Upper lobe of left lung (tissue), 6 donors: ENCODE measurements around the gene PCYOX1L. TPM values are rescaled to one million over a fixed set of nuclear protein-coding genes. Genes with fewer than 3 reads are reported as not detected.

Source experiments
- ATAC-seq, 2 donors: fragments of 200-7000 bp; cut with Tn5 transposase; one replicate each; pipeline ENCODE4 v1.9.1; 2022; ENCODE audit warnings: mild to moderate bottlenecking in 2 of 2, moderate library complexity in 2 of 2; ENCODE audit not compliant: low FRiP score in 2 of 2
- DNase-seq, 2 donors: peaks; one replicate each; pipeline ENCODE4 v3.0.0-alpha.2; 2019 to 2020
- H3K27ac ChIP-seq, 4 donors: fragments of 200-600 bp; sonication (generic); one replicate each; pipeline ENCODE4 v1.5.1; 2016 to 2019
- H3K27me3 ChIP-seq, 4 donors: fragments of 200-600 bp; sonication (generic); one replicate each; pipeline ENCODE4 v1.5.1; 2017 to 2019
- H3K36me3 ChIP-seq, 4 donors: fragments of 200-600 bp; sonication (generic); one replicate each; pipeline ENCODE4 v1.5.1; 2016 to 2019
- H3K4me1 ChIP-seq, 4 donors: fragments of 200-600 bp; sonication (generic); one replicate each; pipeline ENCODE4 v1.5.1; 2018 to 2019
- H3K4me3 ChIP-seq, 4 donors: fragments of 200-600 bp; sonication (generic); one replicate each; pipeline ENCODE4 v1.5.1; 2017 to 2019; ENCODE audit warnings: mild to moderate bottlenecking in 2 of 4, moderate library complexity in 1 of 4
- H3K9me3 ChIP-seq, 4 donors: fragments of 200-600 bp; sonication (generic); one replicate each; pipeline ENCODE4 v1.5.1; 2018 to 2019
- CTCF ChIP-seq, 6 experiments: fragments of 450-650 bp in 4 of 6; fragments of 200-600 bp in 2 of 6; sonication (generic) in 2 of 6; IDR thresholded peaks; one replicate each; pipeline ENCODE4 v1.5.1; 2016 to 2019; ENCODE audit warnings: antibody characterized with exemption in 6 of 6
- EP300 ChIP-seq, 4 donors: sonication (generic); formaldehyde crosslinking; IDR thresholded peaks; one replicate each; pipeline ENCODE4 v1.5.1; 2017; ENCODE audit warnings: antibody characterized with exemption in 4 of 4, control low read depth in 2 of 4
- POLR2A ChIP-seq, 4 donors: fragments of 450-650 bp; IDR thresholded peaks; one replicate each; pipeline ENCODE4 v1.5.1; 2016 to 2017; ENCODE audit warnings: antibody characterized with exemption in 4 of 4, mild to moderate bottlenecking in 2 of 4
- POLR2AphosphoS5 ChIP-seq, 2 donors: sonication (generic); formaldehyde crosslinking; IDR thresholded peaks; one replicate each; pipeline ENCODE4 v1.5.1; 2017; ENCODE audit warnings: antibody characterized with exemption in 2 of 2
- whole genome bisulfite sequencing, 2 donors: methylation state at CpG; one replicate each; pipeline ENCODE4 v1.1.5; 2017 to 2018; 5-methylcytosine and 5-hydroxymethylcytosine counted together
- total RNA-seq, 6 donors: library from RNA; depleted of rRNA in 4 of 6; stranded (reverse); fragments of >200 nt in 4 of 6; gene quantifications; one replicate each; pipeline versions ENCODE4 v1.1.0 to v1.2.1, GENCODE V29; 2016 to 2021
- donor health status: DM: no; HTN: no; CAD: no; lungs with moderate emphysema.
- donor health status: DM: no; HTN: yes; CAD: no; lungs with severe emphysema.

The PCYOX1L gene
- total RNA-seq, 6 donors from 2014 or later: 3.2 to 10.1 (median 5.0) TPM

DNA sequence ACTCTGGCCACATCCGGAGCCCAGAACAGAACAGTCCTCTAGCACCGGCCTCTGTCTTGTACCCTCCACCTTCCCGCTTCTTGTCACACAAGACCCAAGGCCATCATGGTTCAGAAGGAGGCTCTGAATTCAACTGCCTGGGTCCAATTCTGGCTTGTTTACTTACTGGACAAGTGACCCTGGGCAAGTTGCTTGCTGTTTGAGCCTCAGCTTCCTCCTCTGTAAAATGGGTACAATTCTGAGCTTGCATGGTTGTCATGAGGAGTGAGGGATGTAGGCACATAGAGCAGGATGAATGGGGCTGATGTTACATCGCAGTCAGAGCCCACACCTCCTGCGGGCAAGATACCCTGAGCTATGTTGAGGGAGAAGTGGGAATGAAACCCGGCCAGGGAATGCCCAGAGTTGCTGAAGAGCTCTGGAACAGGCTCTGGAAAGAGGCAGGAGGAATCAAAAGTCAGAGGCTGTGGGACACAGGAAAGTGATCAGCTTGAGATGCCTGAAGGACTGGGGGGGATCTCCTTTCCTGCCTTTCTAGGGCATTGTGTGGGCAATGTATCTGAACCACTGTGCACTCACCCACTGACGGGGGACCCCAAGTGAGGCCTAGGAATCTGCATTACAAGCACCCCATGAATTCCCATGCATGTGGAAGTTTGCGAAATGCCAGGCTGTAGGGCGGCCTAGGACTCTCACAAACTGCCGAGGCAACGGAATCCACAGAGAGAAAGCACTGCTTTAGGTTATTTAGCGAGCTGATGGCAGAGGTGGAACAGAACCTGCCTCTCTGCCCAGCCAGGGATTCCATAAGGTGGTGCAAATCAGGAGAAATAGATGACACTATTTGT lies 50.6 kb downstream of the PCYOX1L start:
- no peak for TF ChIP-seq POLR2AphosphoS5 (IDR thresholded peaks at IDR 0.05)
- TF ChIP-seq CTCF (IDR thresholded peaks at IDR 0.05): no peak
- no peak for TF ChIP-seq EP300 (IDR thresholded peaks at IDR 0.05)
- no peak for TF ChIP-seq POLR2A (IDR thresholded peaks at IDR 0.05)
- Histone ChIP-seq H3K36me3 (no peaks in the 10 kb centered on the region), H3K9me3 (no peaks in the 10 kb centered on the region), H3K4me3 (peak overlapping the region; percentile 36 to 51 (median 42)), H3K4me1 (peaks cover 0 to 9% (median 4%) of the 10 kb centered on the region in 4 donors), H3K27ac (peak overlapping the region; percentile 71 to 85 (median 78)), H3K27me3 (no peaks in the 10 kb centered on the region)
- ATAC-seq (no peak), DNase-seq (no peak)
- WGBS, 2 donors: 78 to 85% methylated on average over 8 to 12 of the region's 12 CpGs

GRCh38 chr5:149409268-149409948 lies 51.6 kb downstream of the PCYOX1L start:
- ATAC-seq (no peak), DNase-seq (no peak)
- H3K4me3 ChIP-seq: peak overlapping the region in 3 of 4 donors; percentile 37 to 51 (median 48)
- H3K9me3 ChIP-seq: no peaks in the 10 kb centered on the region
- H3K27ac ChIP-seq: peak overlapping the region; percentile 71 to 93 (median 78)
- TF ChIP-seq POLR2AphosphoS5 (IDR thresholded peaks at IDR 0.05) (no peak), CTCF (IDR thresholded peaks at IDR 0.05) (no peak), EP300 (IDR thresholded peaks at IDR 0.05) (no peak), POLR2A (IDR thresholded peaks at IDR 0.05) (no peak)
- 76 to 79% methylated on average over 6 of the region's 6 CpGs for WGBS, 2 donors
- H3K4me1 ChIP-seq: peaks cover 0 to 9% (median 4%) of the 10 kb centered on the region in 4 donors
- no peaks in the 10 kb centered on the region for H3K36me3 ChIP-seq
- no peaks in the 10 kb centered on the region for H3K27me3 ChIP-seq

- H3K4me3 ChIP-seq: peak overlapping the region in 3 of 4 donors; percentile 37 to 51 (median 48)
- H3K36me3 ChIP-seq: no peaks in the 10 kb centered on the region
- ATAC-seq (no peak), DNase-seq (no peak)
- TF ChIP-seq POLR2AphosphoS5 (IDR thresholded peaks at IDR 0.05) (no peak), POLR2A (IDR thresholded peaks at IDR 0.05) (no peak), CTCF (IDR thresholded peaks at IDR 0.05) (no peak), EP300 (IDR thresholded peaks at IDR 0.05) (no peak)
- H3K9me3 ChIP-seq: no peaks in the 10 kb centered on the region
- no peaks in the 10 kb centered on the region for H3K27me3 ChIP-seq
- peak overlapping the region; percentile 71 to 93 (median 78) for H3K27ac ChIP-seq
- 73 to 79% methylated on average over 2 to 7 of the region's 7 CpGs for WGBS, 2 donors
- peaks cover 0 to 9% (median 6%) of the 10 kb centered on the region in 4 donors for H3K4me1 ChIP-seq
Observed at GRCh38 chr5:149410071-149410470, 52.2 kb downstream of the PCYOX1L start.

- Histone ChIP-seq H3K27me3 (no peaks in the 10 kb centered on the region), H3K9me3 (no peaks in the 10 kb centered on the region), H3K27ac (peak overlapping the region; percentile 40 to 93 (median 74)), H3K4me3 (peak overlapping the region; percentile 9 to 51 (median 42)), H3K36me3 (no peaks in the 10 kb centered on the region), H3K4me1 (peaks cover 0 to 8% (median 3%) of the 10 kb centered on the region in 4 donors)
- ATAC-seq: no peak
- no peak for DNase-seq
- TF ChIP-seq POLR2A (IDR thresholded peaks at IDR 0.05) (no peak), EP300 (IDR thresholded peaks at IDR 0.05) (no peak), POLR2AphosphoS5 (IDR thresholded peaks at IDR 0.05) (no peak), CTCF (IDR thresholded peaks at IDR 0.05) (no peak)
- 79 to 87% methylated on average over 12 to 15 of the region's 15 CpGs for WGBS, 2 donors
Observed at GRCh38 chr5:149410721-149411432, 53.0 kb downstream of the PCYOX1L start.
